Loucy (cell line): Measurements from ENCODE around the gene CACNA1B.

Experiments used
- CTCF ChIP-seq: fragments of 200-600 bp; sonication (generic); conservative IDR thresholded peaks from 2 replicates; pipeline ENCODE4 v1.5.1; 2014; ENCODE audit warnings: mild to moderate bottlenecking, antibody characterized with exemption, low read length
- EZH2phosphoT487 ChIP-seq: fragments of 200-600 bp; IDR thresholded peaks from 2 replicates; pipeline ENCODE4 v1.6.1; 2018; ENCODE audit warnings: antibody characterized with exemption, mild to moderate bottlenecking, moderate library complexity, borderline replicate concordance

- no peak for TF ChIP-seq CTCF
- TF ChIP-seq EZH2phosphoT487 = no peak
Measured at GRCh38 chr9:137907776-137908175, 30.2 kb downstream of the CACNA1B start.
